HG03108 (cell line): ENCODE data around the gene THOC5.
"Not testable (repeated sequence)": the region's sequence is repeated elsewhere in the genome, so short reads cannot be mapped to it uniquely, and the experiment has no call there.

Experiments used
- ATAC-seq: cut with Tn5 transposase; IDR thresholded peaks from one replicate; pipeline ENCODE4 v1.9.1; 2021; ENCODE audit warnings: moderate library complexity; ENCODE audit not compliant: unreplicated experiment

THOC5 gene

GRCh38 chr22:29563652-29564460, 10.3 kb upstream of the THOC5 start:
- no peak for ATAC-seq

GRCh38 chr22:29559853-29560252, 6.3 kb upstream of the THOC5 start:
- no peak for ATAC-seq

DNA sequence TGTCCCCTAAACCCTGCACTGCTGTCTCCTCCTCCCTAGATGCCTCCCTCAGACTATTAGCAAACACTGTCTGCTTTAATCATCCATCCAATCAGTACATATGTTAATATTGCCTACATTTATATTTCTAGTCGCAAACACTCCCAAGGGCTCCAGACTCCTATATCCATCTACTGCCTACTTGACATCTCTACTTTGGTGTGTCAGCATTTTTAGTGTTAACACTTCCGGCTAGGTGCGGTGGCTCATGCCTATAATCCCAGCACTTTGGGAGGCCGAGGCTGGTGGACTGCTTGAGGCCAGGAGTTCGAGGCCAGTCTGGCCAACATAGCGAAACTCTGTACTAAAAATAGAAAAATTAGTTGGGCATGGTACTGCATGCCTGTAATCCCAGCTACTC, 5.5 kb upstream of the THOC5 start:
- no peak for ATAC-seq

- ATAC-seq = no peak
Measured at GRCh38 chr22:29555065-29555644, 1.6 kb upstream of the THOC5 start.

DNA sequence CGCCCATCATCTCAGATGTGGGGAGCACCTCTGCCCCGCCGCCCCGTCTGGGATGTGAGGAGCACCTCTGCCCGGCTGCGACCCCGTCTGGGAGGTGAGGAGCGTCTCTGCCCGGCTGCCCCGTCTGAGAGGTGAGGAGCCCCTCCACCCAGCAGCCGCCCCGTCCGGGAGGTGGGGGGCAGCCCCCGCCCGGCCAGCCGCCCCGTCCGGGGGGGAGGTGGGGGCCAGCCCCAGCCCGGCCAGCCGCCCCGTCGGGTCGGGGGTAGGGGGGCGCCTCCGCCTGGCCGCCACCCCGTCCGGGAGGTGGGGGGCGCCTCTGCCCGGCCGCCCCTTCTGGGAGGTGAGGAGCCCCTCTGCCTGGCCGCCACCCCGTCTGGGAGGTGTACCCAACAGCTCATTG, 1.2 kb downstream of the THOC5 start:
- not testable (repeated sequence) for ATAC-seq

DNA sequence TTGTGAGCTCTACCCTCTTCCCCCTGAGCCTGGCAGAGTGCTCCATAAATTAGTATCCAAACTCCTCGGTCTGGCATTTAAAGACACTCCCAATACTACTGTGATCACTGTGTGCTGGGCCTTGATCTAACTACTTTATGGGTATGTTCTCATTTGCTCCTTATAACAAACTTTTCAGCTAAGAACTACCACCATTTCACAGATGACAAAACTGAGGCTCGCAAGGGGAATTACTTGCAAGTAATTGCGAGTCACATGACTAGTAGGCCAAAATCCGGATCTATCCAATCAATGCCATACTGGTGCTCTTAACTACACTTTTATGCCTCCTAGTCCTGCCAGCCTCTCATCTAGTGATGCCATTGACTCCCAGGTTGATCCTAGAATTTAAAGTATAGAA, 3.6 kb downstream of the THOC5 start:
- ATAC-seq = no peak

GRCh38 chr22:29545045-29545444, 8.5 kb downstream of the THOC5 start:
- ATAC-seq = not testable (repeated sequence)

- no peak for ATAC-seq
Measured at GRCh38 chr22:29541845-29542244, 11.7 kb downstream of the THOC5 start.

DNA sequence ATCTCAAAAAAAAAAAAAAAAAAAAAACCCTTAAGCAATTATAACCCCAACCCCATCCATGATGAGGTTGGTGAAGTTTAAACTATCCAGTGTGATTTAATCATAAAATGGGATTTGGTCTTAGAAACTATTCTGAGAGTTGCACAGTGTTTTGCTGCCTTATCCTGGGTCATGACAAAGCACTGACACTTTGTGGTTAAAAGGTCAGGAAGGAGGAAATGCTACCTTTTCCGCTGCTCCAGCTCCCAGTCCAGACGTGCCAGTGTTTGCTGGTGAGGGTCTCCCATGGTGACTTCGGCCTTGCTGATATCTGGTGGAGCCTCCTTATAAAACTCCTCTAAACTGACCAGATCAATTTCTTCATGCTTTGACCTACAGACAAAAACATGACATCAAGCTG, 14.5 kb downstream of the THOC5 start:
- ATAC-seq = no peak

DNA sequence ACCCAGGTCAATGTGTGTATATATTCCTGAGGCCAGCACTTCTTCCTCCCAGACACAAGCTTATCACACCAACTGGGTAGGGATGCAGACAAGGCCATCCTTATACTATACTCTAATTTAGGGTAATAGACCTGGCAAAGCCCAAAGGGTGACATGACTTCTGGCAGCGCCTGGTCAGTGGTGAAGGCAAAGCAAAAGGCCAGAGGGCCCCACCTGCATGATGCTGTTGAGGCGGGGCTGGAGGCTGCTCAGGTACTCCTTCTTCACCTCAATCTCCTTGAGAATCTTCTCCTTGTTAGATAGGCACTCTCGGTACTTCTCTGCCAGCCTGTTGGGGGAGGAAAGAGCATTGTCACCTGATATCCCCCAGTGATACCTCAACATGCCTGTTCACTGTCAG, 17.1 kb downstream of the THOC5 start:
- ATAC-seq = no peak

DNA sequence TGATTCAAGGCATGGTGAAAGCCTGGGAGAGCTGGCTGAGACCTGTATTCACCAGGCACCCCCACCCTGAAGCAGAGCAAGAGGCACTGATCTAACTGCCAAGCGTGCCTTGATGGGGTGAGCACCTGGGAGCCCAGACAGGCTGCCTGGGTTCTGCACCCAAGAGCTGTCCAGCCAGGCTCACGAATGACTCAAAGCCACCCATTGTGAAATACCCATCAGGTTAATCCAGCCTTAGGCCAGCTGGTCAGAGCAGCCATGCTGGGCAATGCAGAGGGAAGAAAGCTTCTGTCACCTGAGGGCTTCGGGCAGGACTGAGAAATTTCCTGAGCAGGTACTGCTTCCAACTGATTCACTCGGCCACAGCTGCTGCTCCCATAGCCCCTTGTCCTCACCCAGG, 22.1 kb downstream of the THOC5 start:
- no peak for ATAC-seq

DNA sequence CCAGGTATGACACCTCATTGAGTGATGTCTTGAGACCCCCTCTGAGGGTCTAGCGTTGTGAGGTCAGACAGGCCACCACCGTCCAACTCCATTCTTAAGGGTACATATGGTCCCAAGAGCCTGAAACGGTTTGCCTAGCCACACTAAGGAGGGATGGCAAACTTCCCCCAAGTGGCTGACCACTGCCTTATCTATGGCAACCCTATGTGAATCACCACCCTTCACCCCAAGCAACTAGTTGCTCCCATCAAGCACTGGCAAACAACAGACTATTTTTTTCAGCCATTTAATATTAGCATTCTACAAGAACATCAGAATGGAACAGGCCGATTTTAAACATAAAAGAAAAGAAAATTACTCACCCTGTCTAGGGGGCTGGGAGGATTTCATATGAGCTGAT, 22.8 kb downstream of the THOC5 start:
- no peak for ATAC-seq

DNA sequence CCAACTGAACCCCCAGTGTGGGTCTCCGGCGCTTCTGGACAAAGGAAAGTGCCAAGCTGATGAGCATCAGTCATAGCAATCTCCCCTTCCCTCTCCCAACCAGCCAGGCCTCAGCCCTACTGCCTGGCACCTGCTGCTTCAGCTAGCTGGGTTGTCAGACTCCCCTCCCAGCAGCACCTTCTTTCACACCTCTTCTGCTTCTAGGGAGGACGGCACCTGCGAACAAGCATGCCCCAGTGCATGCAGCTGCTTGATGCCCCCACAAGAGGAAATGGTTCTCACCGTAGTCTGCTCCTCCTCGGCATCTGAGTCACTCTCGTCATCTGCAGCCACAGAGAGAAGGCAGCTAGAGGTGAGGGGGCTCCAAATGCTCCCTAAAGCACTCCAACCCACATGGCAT, 25.4 kb downstream of the THOC5 start:
- ATAC-seq = no peak

DNA sequence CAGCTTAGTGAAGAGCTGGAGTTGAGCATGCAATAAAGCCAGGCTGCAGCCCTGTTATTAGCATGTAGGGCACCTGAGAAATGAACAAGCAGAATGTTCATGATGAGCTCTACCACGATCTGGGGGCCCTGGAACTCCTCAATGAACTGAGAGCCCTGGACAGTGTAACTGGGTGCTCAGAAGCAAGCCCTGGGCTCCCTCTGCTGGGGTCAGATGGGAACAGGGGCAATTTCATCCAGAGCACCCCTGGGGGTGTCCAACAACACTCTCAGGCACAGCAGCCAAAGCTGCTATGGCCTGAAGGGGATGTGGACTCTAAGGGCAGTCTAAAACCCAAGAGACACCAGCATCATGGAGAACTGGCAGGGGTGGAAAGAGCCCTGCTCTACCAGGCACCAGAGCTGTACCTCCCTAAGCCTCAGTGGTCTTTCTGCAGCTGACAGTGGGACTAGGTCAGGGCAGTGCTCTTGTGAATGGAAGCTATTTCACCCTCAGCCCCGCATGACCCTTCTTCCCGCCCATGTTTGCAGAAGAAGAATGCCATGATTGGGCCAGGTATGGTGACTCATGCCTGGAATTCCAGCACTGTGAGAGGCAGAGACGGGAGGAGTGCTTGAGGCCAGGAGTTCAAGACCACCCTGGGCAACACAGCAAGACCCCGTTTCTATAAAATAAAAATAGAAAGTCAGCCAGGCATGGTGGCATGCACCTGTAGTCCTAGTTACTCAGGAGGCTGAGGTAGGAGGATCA, 28.9 kb downstream of the THOC5 start:
- ATAC-seq = no peak

DNA sequence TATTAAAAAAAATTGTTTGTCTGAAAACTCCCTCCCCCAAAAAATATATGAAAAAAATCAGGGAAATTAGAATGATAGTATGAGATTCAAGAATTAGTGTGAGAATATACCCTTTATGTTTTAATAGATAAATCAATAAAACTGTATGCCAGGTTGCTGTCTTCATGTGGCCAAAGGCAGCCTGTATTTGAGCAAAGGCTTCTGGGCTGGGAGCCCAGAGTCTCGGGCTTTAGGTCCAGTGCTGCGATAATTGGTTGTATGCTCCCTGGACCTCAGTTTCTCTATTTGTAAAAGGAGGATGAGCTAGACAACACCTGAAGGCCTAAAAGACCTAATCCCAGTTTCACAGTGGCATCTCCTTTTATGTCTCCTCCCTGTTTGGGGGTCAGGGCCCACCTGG, 29.8 kb downstream of the THOC5 start:
- ATAC-seq = no peak

DNA sequence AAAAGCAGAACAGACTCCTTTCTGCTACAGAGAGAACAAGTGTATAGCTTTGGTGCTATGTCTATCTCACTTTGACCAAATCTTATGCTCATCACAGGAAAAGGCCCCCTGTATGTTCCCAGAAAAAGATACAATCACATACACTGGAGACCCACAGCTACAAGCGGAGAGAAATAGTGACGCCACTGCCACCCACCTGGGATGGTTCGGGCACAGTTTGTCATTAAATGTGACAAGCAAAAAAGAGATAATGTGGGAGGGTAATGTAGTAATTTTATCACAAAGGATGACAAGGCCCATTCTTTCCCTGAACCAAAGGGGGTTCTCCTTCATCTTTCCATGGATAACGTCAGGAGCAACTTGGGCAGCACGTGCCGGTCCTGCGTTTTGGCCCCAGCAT, 32.0 kb downstream of the THOC5 start:
- no peak for ATAC-seq

- ATAC-seq = no peak
Measured at GRCh38 chr22:29520851-29521250, 32.7 kb downstream of the THOC5 start.

DNA sequence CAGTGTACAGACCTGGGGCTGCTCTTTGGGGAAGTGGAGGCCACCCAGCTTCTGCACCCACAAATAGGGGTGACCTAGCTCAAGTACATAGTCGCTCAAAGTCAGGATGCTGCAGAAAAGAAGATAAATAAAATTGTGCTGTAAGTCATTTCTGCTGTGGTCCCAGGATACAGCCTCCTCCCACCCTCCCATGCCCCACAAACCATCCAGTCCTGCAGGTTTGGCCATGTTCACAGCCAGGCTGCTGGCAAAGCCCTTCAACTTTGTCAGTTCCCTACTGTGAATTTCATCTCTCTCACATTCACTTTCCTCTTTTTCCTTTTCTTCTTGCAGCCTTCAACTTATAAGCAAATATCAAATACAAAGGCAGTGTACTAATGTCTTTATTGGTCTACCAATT, 33.6 kb downstream of the THOC5 start:
- no peak for ATAC-seq

DNA sequence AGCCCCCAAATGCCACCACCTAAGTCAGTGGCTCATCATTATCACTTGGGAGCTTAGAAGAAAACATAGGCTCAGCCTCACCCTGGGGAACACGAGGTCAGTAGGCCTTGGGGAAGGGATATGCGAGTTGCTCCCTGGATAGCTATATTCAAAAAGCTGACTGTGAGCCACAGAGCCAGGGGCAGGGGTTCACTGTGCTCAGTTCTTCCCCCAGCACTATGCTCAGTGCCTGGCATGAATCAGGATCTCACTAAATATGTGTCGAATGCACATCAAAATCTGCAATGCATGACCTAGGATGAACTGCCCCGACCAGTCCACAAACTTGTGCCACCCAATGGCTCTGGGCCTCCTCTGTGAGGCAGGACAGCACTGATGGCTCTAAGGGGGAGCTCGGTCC, 35.1 kb downstream of the THOC5 start:
- no peak for ATAC-seq

- ATAC-seq = no peak
Measured at GRCh38 chr22:29517215-29517908, 36.2 kb downstream of the THOC5 start.

GRCh38 chr22:29512031-29512430, 41.5 kb downstream of the THOC5 start:
- ATAC-seq = no peak
